Measurements from ENCODE around the gene VWA3A.

DNA sequence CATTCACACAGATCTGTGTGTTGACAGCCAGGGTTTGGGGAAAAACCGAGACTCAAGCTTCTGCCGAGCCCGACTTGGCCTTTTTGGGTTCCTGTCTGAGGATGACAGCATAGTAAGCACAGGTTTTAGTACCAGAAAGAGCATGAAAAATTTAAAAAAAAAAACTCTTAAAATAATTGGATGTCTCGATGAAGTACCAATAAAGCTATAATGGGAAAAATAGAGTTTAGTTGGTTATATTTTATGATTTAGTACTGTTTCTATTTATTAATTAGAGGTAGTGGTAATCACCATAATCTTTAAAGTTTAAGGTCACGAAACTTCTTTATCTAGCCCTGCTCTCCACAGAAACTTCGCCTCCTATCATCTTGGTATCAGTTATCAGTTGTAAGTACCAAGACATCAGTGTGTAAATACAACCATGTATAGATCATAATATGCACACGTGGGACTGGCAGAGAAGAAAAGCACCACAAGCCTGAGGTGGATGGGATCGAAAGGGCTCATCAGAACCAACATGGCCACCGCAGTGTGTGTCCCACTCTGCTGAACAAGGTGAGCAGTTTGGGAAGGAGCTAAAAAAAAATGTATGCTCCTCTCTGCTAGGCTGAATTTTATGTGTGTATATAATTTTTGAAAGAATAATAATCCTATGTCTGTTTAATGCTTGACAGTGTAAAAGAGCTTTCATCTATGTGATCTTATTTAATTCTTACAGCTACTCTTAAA lies 99.4 kb downstream of the VWA3A start:
- TF ChIP-seq, protein P1, sequence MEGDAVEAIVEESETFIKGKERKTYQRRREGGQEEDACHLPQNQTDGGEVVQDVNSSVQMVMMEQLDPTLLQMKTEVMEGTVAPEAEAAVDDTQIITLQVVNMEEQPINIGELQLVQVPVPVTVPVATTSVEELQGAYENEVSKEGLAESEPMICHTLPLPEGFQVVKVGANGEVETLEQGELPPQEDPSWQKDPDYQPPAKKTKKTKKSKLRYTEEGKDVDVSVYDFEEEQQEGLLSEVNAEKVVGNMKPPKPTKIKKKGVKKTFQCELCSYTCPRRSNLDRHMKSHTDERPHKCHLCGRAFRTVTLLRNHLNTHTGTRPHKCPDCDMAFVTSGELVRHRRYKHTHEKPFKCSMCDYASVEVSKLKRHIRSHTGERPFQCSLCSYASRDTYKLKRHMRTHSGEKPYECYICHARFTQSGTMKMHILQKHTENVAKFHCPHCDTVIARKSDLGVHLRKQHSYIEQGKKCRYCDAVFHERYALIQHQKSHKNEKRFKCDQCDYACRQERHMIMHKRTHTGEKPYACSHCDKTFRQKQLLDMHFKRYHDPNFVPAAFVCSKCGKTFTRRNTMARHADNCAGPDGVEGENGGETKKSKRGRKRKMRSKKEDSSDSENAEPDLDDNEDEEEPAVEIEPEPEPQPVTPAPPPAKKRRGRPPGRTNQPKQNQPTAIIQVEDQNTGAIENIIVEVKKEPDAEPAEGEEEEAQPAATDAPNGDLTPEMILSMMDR (conservative IDR thresholded peaks at IDR 0.05 in 1 of 2, IDR thresholded peaks at IDR 0.05 in 1 of 2; ENCODE audit: low read depth in 1 of 2, low read length in 2 of 2) = no peak
- TF ChIP-seq EZH2 (IDR thresholded peaks at IDR 0.05; ENCODE audit: low read length, missing control alignments) = no peak
